OCI-M1 (cell line): Measurements from ENCODE around the gene TMEM94.
"Not testable (repeated sequence)": the region's sequence is repeated elsewhere in the genome, so short reads cannot be mapped to it uniquely, and the experiment has no call there.

Experiments
- DNase-seq: peaks from one replicate; lab custom pipeline; 2025; lab: John Stamatoyannopoulos, UW

TMEM94 gene

DNA sequence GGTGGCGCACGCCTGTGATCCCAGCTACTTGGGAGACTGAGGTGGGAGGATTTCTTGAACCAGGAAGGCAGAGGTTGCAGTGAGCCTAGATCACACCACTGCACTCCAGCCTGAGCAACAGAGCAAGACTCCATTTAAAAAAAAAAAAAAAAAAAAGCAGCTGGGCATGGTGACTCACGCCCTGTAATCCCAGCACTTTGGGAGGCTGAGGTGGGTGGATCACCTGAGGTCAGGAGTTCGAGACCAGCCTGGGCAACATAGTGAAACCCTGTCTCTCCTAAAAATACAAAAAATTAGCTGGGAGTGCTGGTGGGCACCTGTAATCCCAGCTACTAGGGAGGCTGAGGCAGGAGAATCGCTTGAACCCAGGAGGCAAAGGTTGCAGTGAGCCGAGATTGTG, 10.5 kb upstream of the TMEM94 start:
- not testable (repeated sequence) for DNase-seq

DNA sequence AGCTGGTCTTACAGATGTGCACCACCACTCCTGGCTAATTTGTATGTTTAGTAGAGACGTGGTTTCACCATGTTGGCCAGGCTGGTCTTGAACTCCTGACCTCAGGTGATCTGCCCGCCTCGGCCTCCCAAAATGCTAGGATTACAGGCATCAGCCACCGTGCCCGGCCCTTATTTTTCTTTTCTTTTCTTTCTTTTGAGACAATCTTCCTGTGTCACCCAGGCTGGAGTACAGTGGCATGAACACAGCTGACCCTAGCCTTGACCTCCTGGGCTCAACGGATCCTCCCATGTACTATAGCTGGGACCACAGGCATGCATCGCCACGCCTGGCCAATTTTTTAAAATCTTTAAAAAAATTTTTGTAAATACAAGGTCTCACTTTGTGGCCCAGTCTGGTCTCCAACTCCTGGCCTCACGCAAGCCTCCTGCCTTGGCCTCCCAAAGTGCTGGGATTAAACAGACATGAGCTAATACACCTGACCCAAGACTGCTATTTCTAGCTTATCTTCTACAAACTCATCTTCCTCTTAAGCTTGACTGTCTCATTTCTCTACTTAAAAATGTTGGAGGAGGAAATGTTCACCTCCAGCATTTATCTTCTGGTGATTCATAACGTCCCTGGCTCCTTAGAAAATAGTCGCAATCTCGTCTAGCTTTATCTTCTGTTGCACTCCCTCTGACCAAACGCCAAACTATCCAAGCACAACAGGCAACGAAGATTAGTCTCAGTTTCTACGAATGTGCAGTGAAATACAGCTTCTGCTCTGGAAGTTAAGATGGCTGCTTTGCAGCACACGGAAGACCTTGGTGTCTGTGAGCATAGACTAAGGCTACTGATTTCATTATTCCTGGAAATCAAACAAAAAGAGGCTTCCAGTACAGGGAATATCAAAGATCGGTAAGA, 8.2 kb upstream of the TMEM94 start:
- peak; percentile 89 for DNase-seq

DNA sequence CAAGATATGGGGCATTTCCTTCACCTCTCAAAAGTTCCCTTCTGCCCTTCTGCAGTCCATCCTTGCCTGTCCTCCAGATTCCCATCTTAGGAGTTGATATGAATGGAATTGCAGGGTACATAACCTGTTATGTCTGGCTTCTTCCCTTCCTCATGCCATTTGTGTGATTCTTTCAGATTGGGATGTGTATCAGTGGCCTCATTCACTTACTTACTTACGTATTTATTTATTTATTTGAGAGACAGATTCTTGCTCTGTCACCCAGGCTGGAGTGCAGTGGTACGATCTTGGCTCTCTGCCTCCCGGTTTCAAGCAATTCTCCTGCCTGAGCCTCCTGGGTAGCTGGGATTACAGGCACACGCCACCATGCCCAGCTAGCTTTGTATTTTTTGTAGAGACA, 6.2 kb upstream of the TMEM94 start:
- no peak for DNase-seq

DNA sequence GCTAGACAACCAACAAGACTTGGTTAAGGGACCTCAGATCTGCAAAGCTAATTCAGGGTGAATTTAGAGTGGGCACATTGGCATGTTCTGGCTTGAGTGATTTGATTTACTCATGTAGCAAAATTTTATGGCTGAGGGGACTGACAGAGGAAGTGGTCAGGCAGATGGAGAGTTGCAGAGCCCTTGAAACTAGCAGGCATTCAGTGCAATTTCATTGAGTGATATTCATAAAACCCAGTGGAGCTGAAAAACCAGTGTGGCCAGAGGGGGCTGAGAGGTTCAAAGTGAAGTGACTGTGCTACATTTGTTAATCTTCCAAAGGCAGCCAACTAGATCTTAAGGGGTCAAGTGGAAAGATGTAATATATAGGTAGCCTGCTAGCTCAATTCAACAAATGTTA, 2.2 kb upstream of the TMEM94 start:
- peak; percentile 23 for DNase-seq

DNA sequence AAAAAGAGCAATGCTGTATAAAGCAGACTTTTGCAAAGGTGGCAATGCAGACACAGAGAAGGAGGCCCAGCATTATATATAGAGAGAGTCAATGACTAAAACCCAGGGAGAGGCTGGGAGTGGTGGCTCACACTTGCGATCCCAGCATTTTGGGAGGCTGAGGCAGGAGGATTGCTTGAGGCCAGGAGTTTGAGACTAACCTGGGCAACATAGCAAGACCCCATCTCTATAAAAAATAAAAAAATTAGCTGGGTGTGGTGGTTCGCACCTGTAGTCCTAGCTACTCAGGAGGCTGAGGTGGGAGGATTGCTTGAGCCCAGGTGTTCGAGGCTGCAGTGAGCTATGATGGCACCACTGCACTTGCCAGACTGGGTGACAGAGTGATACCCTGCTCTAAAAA, 1.8 kb upstream of the TMEM94 start:
- not testable (repeated sequence) for DNase-seq

- no peak for DNase-seq
Measured at GRCh38 chr17:75456039-75456416, 407 bp upstream of the TMEM94 start.

DNA sequence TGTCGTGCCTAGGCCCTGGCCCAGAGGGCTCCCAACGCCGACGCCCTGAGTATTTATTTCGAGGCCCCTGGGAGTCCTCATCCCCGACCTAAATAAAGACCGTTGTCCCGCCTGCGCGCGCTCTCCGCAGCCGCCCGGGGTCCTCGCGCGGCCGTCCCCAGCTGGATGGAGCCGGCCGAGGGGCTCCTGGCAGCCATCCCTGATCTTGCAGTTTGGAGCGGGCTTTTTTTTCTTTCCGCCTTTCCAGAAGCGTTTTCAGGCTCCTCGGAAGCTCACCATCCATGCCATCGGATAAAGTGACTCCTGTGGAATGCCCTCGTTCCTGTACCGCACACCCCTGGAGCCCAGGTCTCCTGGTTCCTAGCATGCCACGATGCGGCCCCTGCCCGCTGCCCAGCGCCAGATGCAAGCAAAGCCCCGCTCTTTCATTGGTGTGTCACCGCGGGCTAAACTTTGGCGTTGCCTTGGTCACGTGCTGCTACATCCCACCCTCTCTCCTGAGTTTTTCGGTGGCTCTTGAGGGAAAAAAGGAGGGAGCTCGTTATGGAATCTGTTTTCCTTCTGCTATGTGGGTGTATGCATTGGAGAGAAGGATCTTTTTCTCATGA, 716 bp downstream of the TMEM94 start:
- peak; percentile 58 for DNase-seq

GRCh38 chr17:75459246-75459589, 2.8 kb downstream of the TMEM94 start:
- no peak for DNase-seq

- DNase-seq: peak; percentile 74
Measured at GRCh38 chr17:75459590-75460267, 3.3 kb downstream of the TMEM94 start.

GRCh38 chr17:75460295-75460694, 3.9 kb downstream of the TMEM94 start:
- no peak for DNase-seq

GRCh38 chr17:75463603-75464002, 7.2 kb downstream of the TMEM94 start:
- DNase-seq: no peak

DNA sequence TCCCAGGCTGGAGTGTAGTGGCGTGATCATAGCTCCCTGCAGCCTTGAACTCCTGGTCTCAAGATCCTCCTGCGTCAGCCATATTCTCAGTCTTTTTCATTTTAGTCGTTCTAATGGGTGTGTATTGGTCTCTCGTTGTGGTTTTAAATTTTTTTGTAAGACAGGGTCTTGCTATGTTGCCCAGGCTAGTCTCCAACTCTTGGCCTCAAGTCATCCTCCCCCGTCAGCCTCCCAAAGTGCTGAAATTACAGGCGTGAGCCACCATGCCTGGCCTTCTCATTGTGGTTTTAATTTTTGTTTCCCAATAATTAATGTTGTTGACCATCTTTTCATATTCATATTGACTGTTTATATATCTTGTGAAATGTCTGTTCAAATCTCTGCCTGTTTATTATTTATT, 8.6 kb downstream of the TMEM94 start:
- no peak for DNase-seq

- DNase-seq: no peak
Measured at GRCh38 chr17:75468291-75468754, 11.9 kb downstream of the TMEM94 start.

- DNase-seq: no peak
Measured at GRCh38 chr17:75468779-75469373, 12.4 kb downstream of the TMEM94 start.

DNA sequence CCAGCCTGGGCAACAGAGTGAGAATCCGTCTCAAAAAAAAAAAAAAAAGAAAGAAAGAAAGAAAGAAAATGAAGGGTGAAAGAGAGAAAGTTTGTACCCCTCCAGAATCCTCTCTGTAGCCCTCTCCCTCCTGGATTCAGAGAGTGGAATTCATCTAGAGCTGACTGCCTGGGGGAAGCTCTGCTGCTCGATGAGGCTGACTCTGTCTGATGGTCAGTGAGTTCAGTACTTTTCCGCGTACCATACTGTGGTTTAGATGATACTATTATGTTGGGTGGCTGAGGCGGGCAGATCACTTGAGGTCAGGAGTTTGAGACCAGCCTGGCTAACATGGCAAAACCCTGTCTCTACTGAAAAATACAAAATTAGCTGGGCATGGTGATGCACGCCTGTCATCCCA, 14.8 kb downstream of the TMEM94 start:
- no peak for DNase-seq

DNA sequence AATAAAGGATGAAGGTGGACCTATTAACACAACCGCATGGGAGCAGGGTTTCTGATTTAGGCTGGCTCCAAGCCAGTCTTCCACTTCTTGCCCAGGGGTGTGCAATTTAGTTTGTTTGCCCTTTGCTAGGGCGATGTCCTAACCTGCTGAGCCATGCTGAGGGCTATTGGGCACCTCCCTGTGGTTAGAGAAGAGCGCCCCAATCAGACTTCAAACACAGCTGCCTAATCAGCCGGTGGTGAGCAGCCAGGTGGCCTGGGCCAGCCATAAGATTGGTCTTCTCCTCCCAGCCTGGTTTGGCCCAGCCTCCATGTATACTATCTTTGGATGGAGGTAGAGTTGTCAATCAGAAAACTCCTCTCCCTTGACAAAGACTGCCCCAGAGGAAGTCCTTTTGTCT, 15.7 kb downstream of the TMEM94 start:
- no peak for DNase-seq

DNA sequence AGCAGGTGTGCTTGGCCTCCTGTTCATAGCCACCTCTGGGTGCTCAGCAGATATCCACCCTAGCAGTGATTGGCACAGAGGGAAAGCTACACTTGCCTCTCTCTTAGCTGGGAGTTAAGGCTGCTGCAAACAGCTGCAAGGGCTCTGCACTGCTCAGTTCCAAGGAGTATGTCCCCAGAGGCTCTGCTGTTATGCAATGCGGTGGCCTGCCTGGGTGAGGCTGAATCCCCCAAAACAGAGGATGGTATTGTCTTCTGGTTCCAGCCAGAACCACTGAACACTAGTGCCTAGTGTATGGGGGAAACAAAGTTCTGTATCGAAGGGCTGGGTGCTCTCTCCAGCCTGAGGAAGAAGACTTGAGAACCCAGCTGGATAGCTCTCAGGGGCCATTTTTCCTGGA, 16.8 kb downstream of the TMEM94 start:
- DNase-seq: no peak

DNA sequence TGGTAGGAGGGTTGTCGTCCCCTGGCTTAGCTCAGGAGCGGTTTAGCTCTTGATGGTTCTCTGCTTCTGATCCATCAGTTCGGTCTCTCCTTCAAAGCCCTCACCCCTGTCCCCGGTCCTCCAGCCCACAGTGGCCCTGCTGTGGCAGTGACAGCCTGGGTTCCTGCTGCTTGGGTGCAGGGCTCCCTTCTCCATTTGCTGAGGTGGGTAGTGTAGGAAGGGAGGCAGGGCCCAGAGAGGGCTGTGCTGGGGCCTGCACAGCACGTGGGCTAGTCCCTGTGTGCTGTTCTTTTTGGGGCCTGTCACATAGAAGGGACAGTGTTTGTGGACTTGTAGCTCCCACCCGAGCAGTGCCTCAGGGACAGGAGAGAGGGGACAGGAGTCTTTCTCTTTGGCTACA, 18.3 kb downstream of the TMEM94 start:
- no peak for DNase-seq

DNA sequence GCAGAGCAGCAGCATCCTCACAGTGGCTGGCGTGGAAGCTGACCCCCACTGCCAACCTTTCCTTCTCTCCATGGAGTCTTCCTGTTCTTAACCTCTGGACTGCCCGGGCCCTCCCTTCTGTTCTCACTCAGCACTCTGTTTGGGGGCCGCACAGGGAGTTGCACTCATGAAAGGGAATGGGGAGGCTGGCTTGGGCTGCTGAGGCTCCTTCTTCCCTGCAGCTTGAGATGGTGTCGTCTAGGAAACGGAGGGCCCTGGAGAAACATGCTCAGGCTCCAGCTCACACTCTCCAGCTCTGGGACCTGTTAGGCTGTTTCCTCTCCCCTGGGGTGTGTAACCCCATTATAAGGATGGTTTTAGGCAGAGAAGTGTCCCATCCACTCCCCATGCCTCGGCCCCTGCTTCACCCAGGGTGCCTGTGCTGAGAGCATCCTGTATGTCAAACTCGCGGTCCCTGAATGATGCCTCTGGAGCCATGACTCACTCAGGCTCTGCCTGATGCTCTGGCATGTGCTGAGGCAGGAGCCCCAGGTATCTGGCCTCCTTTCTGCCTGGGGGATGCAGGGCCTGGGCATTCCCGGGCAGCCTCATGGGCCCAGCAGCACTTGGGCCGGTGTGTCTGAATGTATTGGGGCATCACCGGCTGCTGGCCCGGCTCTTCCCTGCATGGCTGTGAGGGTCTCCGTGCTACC, 18.9 kb downstream of the TMEM94 start:
- no peak for DNase-seq

DNA sequence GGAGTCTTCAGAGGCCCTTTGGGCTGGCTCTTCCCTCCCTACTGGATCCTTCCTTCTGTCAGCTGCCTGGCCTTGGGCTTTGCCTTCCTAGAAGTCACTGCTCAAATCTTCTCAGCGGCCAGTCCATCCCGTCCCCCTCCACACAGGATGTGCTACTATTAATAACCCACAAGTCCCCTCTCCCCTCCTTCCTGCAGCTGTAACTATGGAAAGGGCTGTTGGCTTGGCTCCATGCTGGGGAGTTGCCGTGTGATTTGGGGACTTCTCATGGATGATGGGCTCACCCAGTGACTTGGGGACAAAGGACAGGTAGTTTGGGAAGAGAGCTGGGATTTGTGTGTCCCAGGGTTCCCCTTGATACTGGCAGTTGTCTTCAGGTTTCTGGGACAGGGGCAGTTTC, 19.4 kb downstream of the TMEM94 start:
- DNase-seq: no peak

- no peak for DNase-seq
Measured at GRCh38 chr17:75476271-75476671, 19.8 kb downstream of the TMEM94 start.
